ACC112 (cell line): ENCODE results near the gene SLC25A42.
"Not testable (repeated sequence)": the region's sequence is repeated elsewhere in the genome, so short reads cannot be mapped to it uniquely, and the experiment has no call there.

Source experiments
- H2AFZ ChIP-seq: fragments of 200-600 bp; sonication (generic); one replicate; pipeline ENCODE4 v1.6.0; 2017; ENCODE audit warnings: antibody characterized with exemption, low read length; ENCODE audit not compliant: unreplicated experiment
- H3K27ac ChIP-seq: fragments of 200-600 bp; sonication (generic); 2 replicates; pipeline ENCODE4 v1.5.1; 2014; ENCODE audit warnings: low read depth, mild to moderate bottlenecking, antibody characterized with exemption, low read length, moderate library complexity
- H3K27me3 ChIP-seq: fragments of 200-600 bp; sonication (generic); 2 replicates; pipeline ENCODE4 v1.6.1; 2014; ENCODE audit warnings: mild to moderate bottlenecking, antibody characterized with exemption, low read length, moderate library complexity, mixed read lengths; ENCODE audit not compliant: insufficient read depth
- H3K36me3 ChIP-seq: fragments of 200-600 bp; sonication (generic); 2 replicates; pipeline ENCODE4 v1.6.1; 2016; ENCODE audit warnings: mild to moderate bottlenecking, antibody characterized with exemption, low read length, moderate library complexity, mixed read lengths; ENCODE audit not compliant: insufficient read depth
- H3K4me1 ChIP-seq: fragments of 200-600 bp; sonication (generic); one replicate; pipeline ENCODE4 v1.6.1; 2016; ENCODE audit warnings: low read length, mixed read lengths; ENCODE audit not compliant: insufficient read depth, unreplicated experiment, control insufficient read depth
- H3K4me3 ChIP-seq: fragments of 200-600 bp; sonication (generic); 2 replicates; pipeline ENCODE4 v1.5.1; 2014; ENCODE audit warnings: mild to moderate bottlenecking, low read depth, low read length
- H3K79me2 ChIP-seq: fragments of 200-600 bp; sonication (generic); one replicate; pipeline ENCODE4 v1.6.0; 2016; ENCODE audit warnings: low read length; ENCODE audit not compliant: control insufficient read depth, unreplicated experiment, insufficient read depth

SLC25A42 gene

DNA sequence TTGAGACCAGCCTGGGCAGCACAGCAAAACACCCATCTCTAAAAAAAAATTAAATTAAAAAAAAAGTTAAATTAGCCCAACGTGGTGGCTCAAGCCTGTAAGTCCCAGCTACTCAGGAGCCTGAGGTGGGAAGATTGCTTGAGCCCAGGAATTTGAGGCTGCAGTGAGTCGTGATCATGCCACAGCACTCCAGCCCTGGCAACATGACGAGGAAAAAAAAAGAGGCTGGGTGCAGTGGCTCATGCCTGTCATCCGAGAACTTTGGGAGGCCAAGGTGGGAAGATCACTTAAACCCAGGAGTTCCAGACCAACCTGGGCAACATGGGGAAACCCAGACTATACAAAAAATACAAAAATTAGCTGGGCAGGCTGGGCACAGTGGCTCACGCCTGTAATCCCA is 76.7 kb downstream of the SLC25A42 start:
- Histone ChIP-seq H3K36me3 (no peaks in the 10 kb centered on the region), H3K27ac (no peak overlapping the region), H2AFZ (no peak overlapping the region), H3K4me3 (no peak overlapping the region), H3K4me1 (peaks cover 4% of the 10 kb centered on the region), H3K79me2 (no peaks in the 10 kb centered on the region), H3K27me3 (no peaks in the 10 kb centered on the region)

DNA sequence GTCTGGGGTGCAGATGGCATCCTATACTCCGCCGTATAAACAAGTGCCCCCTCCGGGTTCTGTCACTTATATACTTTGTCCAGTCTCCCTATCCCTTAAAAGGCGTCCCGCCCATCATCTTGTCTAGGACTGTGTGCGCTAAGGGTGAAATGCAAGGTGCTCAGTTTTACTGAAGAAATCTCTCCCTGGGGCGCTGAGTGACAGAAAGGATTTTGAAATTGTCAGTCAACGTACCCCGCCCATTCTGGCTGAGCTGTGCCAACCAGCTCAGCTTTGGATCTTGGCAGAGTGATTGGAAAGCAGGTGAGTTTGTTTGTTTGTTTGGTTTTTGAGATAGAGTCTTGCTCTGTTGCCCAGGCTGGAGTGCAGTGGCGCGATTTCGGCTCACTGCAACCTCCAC is 78.6 kb downstream of the SLC25A42 start:
- Histone ChIP-seq H3K27ac (no peak overlapping the region), H3K36me3 (peaks cover 2% of the 10 kb centered on the region; the same call in 1 of the 2 replicates), H2AFZ (no peak overlapping the region), H3K4me3 (no peak overlapping the region), H3K79me2 (no peaks in the 10 kb centered on the region), H3K27me3 (no peaks in the 10 kb centered on the region), H3K4me1 (peaks cover 4% of the 10 kb centered on the region)

GRCh38 chr19:19145281-19145680 is 81.5 kb downstream of the SLC25A42 start:
- H3K36me3 ChIP-seq = peaks cover 3% of the 10 kb centered on the region; the same call in 1 of the 2 replicates
- no peaks in the 10 kb centered on the region for H3K4me1 ChIP-seq
- H3K4me3 ChIP-seq = no peak overlapping the region
- H3K27me3 ChIP-seq = no peaks in the 10 kb centered on the region
- H3K27ac ChIP-seq = no peak overlapping the region
- no peaks in the 10 kb centered on the region for H3K79me2 ChIP-seq
- H2AFZ ChIP-seq = no peak overlapping the region

DNA sequence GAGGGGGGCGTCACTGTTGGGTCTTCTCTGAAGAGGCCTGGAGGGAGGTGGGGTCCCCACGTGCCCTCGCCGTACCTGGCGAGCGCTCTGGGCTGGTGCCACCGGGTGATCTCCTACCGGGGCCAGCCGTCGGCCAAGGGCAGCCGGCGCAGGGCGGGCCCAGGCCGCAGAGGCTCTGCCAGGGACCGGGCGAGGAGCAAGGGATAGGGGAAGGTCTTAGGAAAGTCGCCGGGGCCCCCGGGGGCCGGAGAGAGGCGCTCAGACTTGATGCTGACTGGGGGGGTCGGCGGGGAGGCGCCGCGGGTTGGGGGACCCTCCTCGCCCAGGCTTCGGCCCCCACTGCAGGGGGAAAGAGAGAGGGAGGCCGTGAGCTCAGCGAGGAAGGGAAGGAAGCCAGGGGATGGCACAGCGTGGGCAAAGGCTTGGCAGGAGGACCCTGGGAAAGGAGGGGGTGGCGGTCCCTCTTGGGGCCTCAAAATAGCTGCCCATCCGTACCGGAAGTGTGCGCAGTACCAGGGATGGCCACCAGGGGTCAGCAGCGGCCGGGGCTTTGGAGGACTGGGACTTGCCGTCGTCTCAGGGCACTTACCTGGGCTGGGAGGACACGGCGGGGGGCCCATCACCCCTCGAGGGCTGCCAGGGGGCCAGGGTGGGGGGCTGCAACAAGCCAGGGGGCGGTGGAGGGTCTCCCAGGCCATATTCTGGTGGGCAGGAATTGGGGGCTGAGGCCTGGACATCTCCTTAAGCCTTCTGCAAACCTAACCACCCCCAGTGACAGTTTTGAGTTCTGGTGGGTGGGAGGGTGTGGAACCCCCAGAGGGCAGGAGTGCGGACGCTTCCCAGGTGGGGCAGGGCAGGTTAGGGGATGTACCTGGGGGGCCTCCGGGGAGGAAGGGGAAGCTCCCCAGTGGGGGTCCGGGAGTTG is 82.2 kb downstream of the SLC25A42 start:
- Histone ChIP-seq H3K79me2 (no peaks in the 10 kb centered on the region), H2AFZ (peak overlapping the region; percentile 81), H3K36me3 (peaks cover 3% of the 10 kb centered on the region; the same call in 1 of the 2 replicates), H3K4me1 (no peaks in the 10 kb centered on the region), H3K27ac (no peak overlapping the region), H3K4me3 (no peak overlapping the region), H3K27me3 (no peaks in the 10 kb centered on the region)

GRCh38 chr19:19146865-19147264 is 83.1 kb downstream of the SLC25A42 start:
- Histone ChIP-seq H3K4me1 (no peaks in the 10 kb centered on the region), H3K27me3 (no peaks in the 10 kb centered on the region), H3K27ac (no peak overlapping the region), H3K79me2 (no peaks in the 10 kb centered on the region), H3K4me3 (no peak overlapping the region), H2AFZ (no peak overlapping the region), H3K36me3 (peaks cover 3% of the 10 kb centered on the region; the same call in 1 of the 2 replicates)

DNA sequence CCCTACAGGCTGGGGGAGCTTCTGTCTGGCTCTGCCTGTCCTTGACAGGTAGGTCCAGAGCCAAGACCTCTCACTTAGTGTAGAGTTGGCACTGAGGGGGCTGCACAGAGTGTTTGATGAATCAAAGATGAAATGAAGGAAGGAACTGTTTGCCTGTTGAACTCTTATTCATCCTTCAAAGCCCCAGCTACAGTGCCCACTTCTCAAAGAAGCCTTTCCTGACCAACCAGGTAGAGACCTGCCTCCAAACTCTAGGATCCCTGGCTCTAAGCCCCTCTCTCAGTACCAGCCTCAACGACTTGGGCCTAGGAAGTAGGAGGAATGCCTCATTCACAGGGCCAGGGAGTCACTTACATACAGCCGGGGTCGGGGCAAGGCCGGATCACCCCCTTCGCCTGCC is 83.5 kb downstream of the SLC25A42 start:
- H3K4me3 ChIP-seq = no peak overlapping the region
- no peak overlapping the region for H3K27ac ChIP-seq
- H3K36me3 ChIP-seq = peaks cover 3% of the 10 kb centered on the region; the same call in 1 of the 2 replicates
- H3K27me3 ChIP-seq = no peaks in the 10 kb centered on the region
- no peaks in the 10 kb centered on the region for H3K79me2 ChIP-seq
- no peaks in the 10 kb centered on the region for H3K4me1 ChIP-seq
- no peak overlapping the region for H2AFZ ChIP-seq

- H2AFZ ChIP-seq, H3K27me3 ChIP-seq, H3K27ac ChIP-seq, H3K4me3 ChIP-seq, H3K4me1 ChIP-seq, H3K36me3 ChIP-seq, H3K79me2 ChIP-seq: not testable (repeated sequence)
These were observed 84.7 kb downstream of the SLC25A42 start for GRCh38 chr19:19148504-19148903.

DNA sequence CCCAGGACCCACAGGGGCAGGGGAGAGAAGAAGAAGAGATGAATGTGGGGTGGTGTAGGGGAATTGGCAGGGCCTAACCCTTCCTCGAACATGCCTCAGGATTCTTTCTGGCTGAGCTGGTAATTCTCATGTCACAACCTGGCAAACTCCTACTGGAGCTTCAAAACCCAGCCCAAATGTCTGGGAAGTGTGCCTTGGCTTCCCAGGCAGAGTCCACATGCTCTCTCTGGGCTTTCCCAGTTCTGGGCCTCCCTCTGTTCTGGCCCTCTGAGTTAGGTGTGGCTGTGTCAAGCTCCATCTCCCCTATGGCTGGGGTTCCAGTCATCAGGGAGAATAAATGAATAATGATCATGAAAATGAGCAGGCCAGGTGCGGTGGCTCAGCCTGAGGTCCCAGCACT is 85.6 kb downstream of the SLC25A42 start:
- H3K27me3 ChIP-seq = no peaks in the 10 kb centered on the region
- H2AFZ ChIP-seq = no peak overlapping the region
- no peak overlapping the region for H3K27ac ChIP-seq
- H3K4me1 ChIP-seq = no peaks in the 10 kb centered on the region
- H3K4me3 ChIP-seq = no peak overlapping the region
- no peaks in the 10 kb centered on the region for H3K79me2 ChIP-seq
- peaks cover 3% of the 10 kb centered on the region; the same call in 1 of the 2 replicates for H3K36me3 ChIP-seq

- H3K4me1 ChIP-seq = no peaks in the 10 kb centered on the region
- H3K4me3 ChIP-seq = no peak overlapping the region
- H3K27me3 ChIP-seq = no peaks in the 10 kb centered on the region
- H3K36me3 ChIP-seq = peaks cover 3% of the 10 kb centered on the region; the same call in 1 of the 2 replicates
- no peak overlapping the region for H2AFZ ChIP-seq
- H3K79me2 ChIP-seq = no peaks in the 10 kb centered on the region
- no peak overlapping the region for H3K27ac ChIP-seq
These were observed 87.6 kb downstream of the SLC25A42 start for GRCh38 chr19:19151418-19151817.

GRCh38 chr19:19152668-19153384 is 89.0 kb downstream of the SLC25A42 start:
- Histone ChIP-seq H3K4me1 (no peaks in the 10 kb centered on the region), H3K79me2 (no peaks in the 10 kb centered on the region), H2AFZ (no peak overlapping the region)

More at GRCh38 chr19:19152668-19153384, 89.0 kb downstream of the SLC25A42 start:
- Histone ChIP-seq H3K27me3 (no peaks in the 10 kb centered on the region), H3K36me3 (no peaks in the 10 kb centered on the region), H3K27ac (no peak overlapping the region), H3K4me3 (no peak overlapping the region)
